ENCODE results near the gene ADCY1.

Gene ADCY1

GRCh38 chr7:45686441-45687184 lies 112.4 kb downstream of the ADCY1 start:
- DNase-seq, result peak in 1 of 10 donors; percentile 75
- intact Hi-C loops (cut with DNase I), result no loop called here

DNA sequence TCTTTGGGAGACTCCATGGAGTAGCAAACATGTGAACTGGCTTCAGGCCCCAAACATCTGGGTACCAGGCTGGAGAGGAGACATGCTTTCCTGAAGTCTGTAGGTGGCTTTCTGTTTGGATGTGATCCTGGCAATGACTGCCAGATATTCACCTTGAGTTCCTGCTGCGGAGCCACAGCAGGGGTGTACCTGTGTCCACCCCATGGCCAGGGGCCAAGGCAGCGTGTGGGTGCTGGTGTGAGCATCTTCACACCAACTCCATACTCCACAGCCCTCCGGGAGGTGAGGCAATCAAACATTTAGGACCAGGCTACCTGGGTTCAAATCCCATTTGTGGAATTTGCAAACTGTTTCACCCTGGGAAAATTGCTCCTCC lies 113.0 kb downstream of the ADCY1 start:
- no peak for DNase-seq
- intact Hi-C loops (cut with DNase I), result no loop called here

- peak in 1 of 10 donors; percentile 76 for DNase-seq
- intact Hi-C loops (cut with DNase I), result no loop called here
These were observed 113.6 kb downstream of the ADCY1 start for GRCh38 chr7:45687721-45688120.

DNA sequence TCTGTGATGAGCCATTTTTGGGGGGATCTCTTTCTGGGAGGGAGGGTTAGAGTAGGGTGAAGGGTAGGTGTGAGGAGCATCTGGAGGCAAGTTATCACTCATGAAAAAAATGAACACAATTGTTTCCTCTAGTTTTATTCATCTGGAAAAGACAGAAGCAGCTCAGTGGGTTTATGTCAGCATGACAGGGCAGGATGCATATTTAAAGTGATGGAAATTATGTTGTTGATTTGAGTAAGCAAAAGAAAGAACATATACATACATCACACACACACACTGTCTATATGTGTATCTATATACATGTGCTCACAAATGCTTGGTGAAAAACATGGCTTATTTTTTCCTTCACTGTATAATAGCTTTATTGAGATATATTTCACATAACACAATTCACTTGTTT lies 114.2 kb downstream of the ADCY1 start:
- intact Hi-C loops (cut with DNase I), result no loop called here
- no peak for DNase-seq

DNA sequence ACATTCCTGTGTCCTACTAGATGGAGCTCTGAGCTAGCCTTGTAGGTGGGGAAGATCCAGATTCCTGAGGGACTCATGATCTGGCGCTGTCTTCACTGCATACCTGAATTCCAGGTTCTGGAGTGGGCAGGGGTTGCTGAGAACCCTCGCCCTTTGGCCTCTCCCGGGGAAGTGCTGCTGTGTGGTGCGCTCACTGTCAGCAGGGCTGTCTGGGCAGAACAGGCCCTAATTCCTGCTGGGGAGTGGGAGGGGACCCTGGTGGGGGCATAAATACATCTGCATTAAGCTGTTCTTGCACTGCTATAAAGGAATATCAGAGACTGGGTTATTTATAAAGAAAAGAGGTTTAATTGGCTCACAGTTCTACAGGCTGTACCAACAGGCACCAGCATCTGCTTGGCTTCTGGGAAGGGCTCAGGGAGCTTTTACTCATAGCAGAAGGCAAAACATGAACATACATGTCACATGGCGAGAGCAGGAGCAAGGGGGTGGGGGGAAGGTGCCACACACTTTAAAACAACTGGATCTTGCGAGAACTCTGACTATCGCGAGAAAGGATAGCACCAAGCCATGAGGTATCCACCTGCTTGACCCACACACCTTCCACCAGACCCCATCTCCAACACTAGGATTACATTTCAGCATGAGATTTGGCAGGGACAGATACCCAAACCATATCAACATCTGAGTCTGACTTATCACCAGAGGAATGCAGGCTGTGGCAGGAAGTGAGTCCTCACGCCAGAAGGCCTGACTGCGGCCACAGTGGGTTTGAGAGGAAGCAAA lies 115.0 kb downstream of the ADCY1 start:
- intact Hi-C loops (cut with DNase I), result no loop called here

GRCh38 chr7:45689797-45690761 lies 115.9 kb downstream of the ADCY1 start:
- peak in 3 of 10 donors; percentile 10 to 69 (median 25) for DNase-seq
- intact Hi-C loops (cut with DNase I), result no loop called here

More for the DNA sequence above, 115.0 kb downstream of the ADCY1 start:
- DNase-seq, result no peak

GRCh38 chr7:45690762-45691150 lies 116.6 kb downstream of the ADCY1 start:
- intact Hi-C loops (cut with DNase I), result no loop called here
- DNase-seq, result no peak

DNA sequence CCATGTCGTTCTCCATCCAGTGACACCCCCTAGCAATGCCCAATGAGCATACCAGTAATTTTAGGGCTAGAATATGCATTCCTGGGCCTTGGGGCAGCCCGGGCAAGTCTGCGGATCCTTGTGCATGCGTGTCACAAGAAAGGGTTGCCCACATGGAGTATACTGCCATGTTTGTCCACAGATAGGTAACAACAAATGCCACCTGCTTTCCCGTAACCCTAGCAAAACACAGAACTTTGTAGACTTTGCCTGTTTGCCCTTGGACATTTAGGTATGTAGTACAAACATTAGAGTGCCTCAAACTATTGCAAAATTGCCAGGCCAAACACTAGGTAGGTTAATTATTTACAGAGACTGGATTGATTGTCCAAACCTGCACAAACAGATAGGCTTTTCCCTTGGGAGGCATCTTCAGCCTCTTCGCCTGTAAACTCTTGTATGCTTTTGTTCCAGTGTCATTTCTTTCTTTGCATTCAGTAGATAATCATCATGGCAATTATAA lies 117.0 kb downstream of the ADCY1 start:
- intact Hi-C loops (cut with DNase I), result no loop called here
- peak in 1 of 10 donors; percentile 19 for DNase-seq

DNA sequence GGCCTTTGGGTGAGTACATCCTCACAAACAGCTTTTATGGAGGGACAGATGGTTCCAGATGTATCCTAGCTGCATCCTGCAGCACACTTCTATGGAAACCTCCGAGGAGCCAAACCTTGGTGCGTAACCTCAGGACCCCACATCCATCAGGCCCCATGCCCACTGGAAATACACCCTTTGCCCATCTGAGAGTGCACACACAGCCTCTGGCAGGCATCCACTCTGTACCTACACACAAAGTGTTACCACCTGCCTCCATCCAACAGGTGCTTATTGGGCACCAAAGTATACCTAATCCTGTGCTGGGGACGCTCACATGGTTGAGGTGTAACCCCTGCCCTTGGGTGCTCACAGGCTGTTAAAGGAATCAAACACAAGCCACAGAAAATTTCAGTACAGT lies 117.9 kb downstream of the ADCY1 start:
- peak in 3 of 10 donors; percentile 3 to 26 (median 3) for DNase-seq
- intact Hi-C loops (cut with DNase I), result no loop called here

DNA sequence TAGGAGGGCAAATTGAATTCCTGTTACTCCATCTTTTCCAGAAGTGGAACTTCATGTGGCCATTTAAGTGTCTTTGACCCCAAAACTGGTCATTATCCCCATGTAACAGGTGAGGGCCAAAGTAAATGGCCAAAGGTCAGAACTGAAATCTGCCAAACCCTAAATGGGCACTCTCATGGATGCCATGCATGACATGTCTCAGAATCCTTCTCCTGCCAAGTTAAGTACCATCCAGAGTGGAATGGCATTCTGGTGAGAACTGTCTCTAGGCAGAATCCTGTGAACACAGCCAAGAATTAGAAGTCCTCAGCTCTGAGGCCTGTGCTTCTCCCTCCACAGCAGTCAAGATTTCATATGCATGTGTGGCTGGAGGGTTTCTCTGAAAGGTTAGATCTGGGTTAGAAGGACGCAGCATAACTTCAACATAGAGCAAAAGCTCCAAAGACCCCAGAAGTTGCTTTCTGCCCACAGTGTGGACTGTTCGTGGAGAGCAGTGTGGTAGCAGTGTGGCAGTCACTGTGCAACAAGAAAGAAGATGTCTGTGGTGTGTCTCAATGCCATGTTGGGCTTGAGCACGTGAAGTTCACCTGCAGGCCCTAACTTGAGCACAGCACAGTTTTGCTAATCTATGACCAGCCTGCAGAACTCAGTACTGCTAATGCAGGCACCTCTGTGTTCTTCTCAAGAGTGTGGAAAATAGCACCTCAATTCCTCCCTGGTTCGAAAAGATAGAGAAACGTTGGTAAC lies 121.3 kb downstream of the ADCY1 start:
- DNase-seq, result peak in 3 of 10 donors; percentile 1 to 10 (median 5)
- intact Hi-C loops (cut with DNase I), result no loop called here

DNA sequence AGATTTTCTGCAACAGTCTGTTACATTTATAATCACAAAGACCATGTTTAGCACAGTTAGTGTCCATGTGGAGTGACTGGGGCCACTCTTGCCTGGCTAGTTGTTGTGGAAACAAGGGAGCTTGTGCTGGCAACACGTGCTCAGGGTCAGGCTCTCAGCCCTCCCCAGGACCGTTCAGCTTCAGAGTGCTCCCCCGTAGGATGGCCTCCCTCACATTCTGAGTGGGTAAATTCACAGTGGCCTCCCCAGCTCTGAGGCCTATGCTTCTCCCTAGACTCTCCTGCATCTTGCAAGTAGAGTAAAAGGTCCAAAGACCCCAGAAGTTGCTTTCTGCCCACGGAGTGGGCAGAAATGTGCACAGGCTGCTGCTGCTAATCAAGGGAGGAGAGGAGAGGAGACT lies 122.3 kb downstream of the ADCY1 start:
- DNase-seq, result peak in 3 of 10 donors; percentile 3 to 24 (median 12)
- intact Hi-C loops (cut with DNase I), result no loop called here

- peak in 2 of 10 donors; percentile 11 to 29 for DNase-seq
- intact Hi-C loops (cut with DNase I), result no loop called here
These were observed 123.5 kb downstream of the ADCY1 start for GRCh38 chr7:45697576-45698136.

DNA sequence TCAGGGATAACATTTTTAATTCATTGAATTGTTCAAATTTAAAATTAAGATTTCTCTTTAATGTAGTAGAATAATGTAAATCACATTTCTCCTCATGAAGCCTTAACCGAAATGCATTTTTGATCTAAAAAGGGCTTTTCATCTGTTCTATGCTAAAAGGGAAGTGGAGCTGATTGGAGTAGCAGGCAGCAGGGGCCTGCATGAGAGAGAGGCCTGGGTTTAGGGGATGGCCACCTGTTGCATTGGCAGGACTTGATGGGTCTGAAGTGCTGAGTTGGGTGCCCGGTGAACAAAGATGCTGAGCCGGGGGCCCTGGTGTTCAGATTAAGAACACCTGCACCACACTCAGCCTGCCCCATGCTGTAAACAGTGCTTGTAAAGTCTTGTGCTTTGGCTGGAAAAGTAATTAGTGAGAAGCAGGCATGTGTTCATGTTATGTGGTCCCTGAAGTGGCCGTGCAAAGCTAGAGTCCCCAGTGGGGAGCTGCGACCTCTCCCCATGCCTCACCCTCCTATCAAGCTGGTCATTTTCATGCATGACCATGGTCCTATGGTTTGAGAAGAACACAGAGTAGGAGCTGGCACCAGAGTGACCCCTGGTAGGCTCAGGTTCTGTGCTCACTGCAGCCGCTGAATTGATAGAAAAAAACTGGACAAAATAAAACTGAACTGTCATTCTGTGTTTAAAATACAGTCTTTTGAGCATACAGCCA lies 124.3 kb downstream of the ADCY1 start:
- peak in 3 of 10 donors; percentile 2 to 27 (median 10) for DNase-seq
- intact Hi-C loops (cut with DNase I), result no loop called here

GRCh38 chr7:45699015-45699309 lies 124.8 kb downstream of the ADCY1 start:
- intact Hi-C loops (cut with DNase I), result no loop called here
- DNase-seq, result peak in 3 of 10 donors; percentile 2 to 10 (median 5)

- intact Hi-C loops (cut with DNase I), result no loop called here
- peak in 4 of 10 donors; percentile 1 to 55 (median 14) for DNase-seq
These were observed 125.7 kb downstream of the ADCY1 start for GRCh38 chr7:45699726-45700390.

GRCh38 chr7:45700556-45700955 lies 126.4 kb downstream of the ADCY1 start:
- intact Hi-C loops (cut with DNase I), result no loop called here
- peak in 4 of 10 donors; percentile 4 to 54 (median 20) for DNase-seq

GRCh38 chr7:45701701-45702510 lies 127.7 kb downstream of the ADCY1 start:
- intact Hi-C loops (cut with DNase I), result no loop called here
- peak in 1 of 10 donors; percentile 43 for DNase-seq

All from posterior cingulate gyrus (tissue), 11 donors.